HCT116 (cell line): ENCODE results near the gene FAM53A. TPM values are rescaled to one million over a fixed set of nuclear protein-coding genes. Genes with fewer than 3 reads are reported as not detected.

Experiments used
- ATAC-seq: fragments of 200-7000 bp; cut with Tn5 transposase; 2 replicates; pipeline ENCODE4 v1.9.1; 2020; ENCODE audit warnings: mild to moderate bottlenecking, moderate library complexity
- BruUV-seq: library from RNA; stranded (reverse); fragments of 400-500 nt; replicated peaks from 2 replicates; lab custom pipeline; 2021; lab: Mats Ljungman, UMichigan
- CTCF ChIA-PET: fragments of 300-600 bp; sonication (Branson Sonifier 250); formaldehyde crosslinking; loops from one replicate; lab custom pipeline; 2021; ENCODE audit warnings: antibody characterized with exemption; lab: Charles Lee
- POLR2A ChIA-PET: fragments of 300-600, 350-600 bp; sonication (Branson Sonifier 250); formaldehyde crosslinking; loops from one replicate; lab custom pipeline; 2021; ENCODE audit warnings: antibody characterized with exemption; lab: Charles Lee
- RAD21 ChIA-PET, 2 experiments: fragments of 300-600 bp; sonication (Branson Sonifier 250); formaldehyde crosslinking; loops; one replicate each; lab custom pipeline; 2023; ENCODE audit warnings: low total read pairs in 2 of 2; ENCODE audit not compliant: uncharacterized antibody in 2 of 2, unreplicated experiment in 2 of 2, low non-redundant PET in 1 of 2; lab: Charles Lee
- DNase-seq: peaks from one replicate; pipeline ENCODE4 v3.0.0-alpha.2; 2010; ENCODE audit warnings: low read depth, low spot score
- H2AFZ ChIP-seq: fragments of 200-600 bp; shearing (Covaris generic), sonication (generic); 2 replicates; pipeline ENCODE4 v1.6.1; 2017; ENCODE audit warnings: low read depth, mixed run types, mixed read lengths, antibody characterized with exemption, low read length; ENCODE audit not compliant: poor library complexity, severe bottlenecking
- H3K27ac ChIP-seq: 2 replicates; pipeline ENCODE4 v1.5.1; 2012; ENCODE audit warnings: low read depth, low read length
- H3K27me3 ChIP-seq: fragments of 200-600 bp; sonication (generic); 2 replicates; pipeline ENCODE4 v1.6.1; 2016; ENCODE audit warnings: mixed run types, low read length, mixed read lengths; ENCODE audit not compliant: insufficient read depth
- H3K36me3 ChIP-seq, 2 experiments: fragments of 200-500 bp in 1 of 2; fragments of 200-600 bp in 1 of 2; sonication (Bioruptor generic) in 1 of 2; sonication (generic) in 1 of 2; 2 replicates each; pipeline versions ENCODE4 v1.5.1 to v1.6.1; 2014 to 2016; ENCODE audit warnings: low read length in 2 of 2, inconsistent platforms in 1 of 2, mixed read lengths in 1 of 2, mixed run types in 1 of 2; ENCODE audit not compliant: insufficient read depth in 2 of 2, control insufficient read depth in 1 of 2
- H3K4me1 ChIP-seq, 2 experiments: fragments of 200-600 bp in 1 of 2; sonication (generic) in 1 of 2; 2 replicates each; pipeline versions ENCODE4 v1.5.1 to v1.6.1; 2012 to 2017; ENCODE audit warnings: low read length in 2 of 2, inconsistent platforms in 1 of 2, mild to moderate bottlenecking in 1 of 2, mixed read lengths in 1 of 2, mixed run types in 1 of 2, moderate library complexity in 1 of 2; ENCODE audit not compliant: insufficient read depth in 2 of 2, control insufficient read depth in 1 of 2
- H3K4me2 ChIP-seq: fragments of 200-600 bp; sonication (generic); 2 replicates; pipeline ENCODE4 v1.6.1; 2017; ENCODE audit warnings: mixed run types, low read length, mixed read lengths
- H3K4me3 ChIP-seq, 2 experiments: fragments of 200-600 bp in 1 of 2; sonication (generic) in 1 of 2; replicated peaks in 1 of 2; 2 replicates each; pipeline ENCODE4 v1.5.1; 2011 to 2016; ENCODE audit warnings: low read length in 2 of 2, control low read depth in 1 of 2, low read depth in 1 of 2, mild to moderate bottlenecking in 1 of 2, mixed read lengths in 1 of 2, mixed run types in 1 of 2
- H3K79me2 ChIP-seq: fragments of 200-600 bp; sonication (generic); 2 replicates; pipeline ENCODE4 v1.6.1; 2017; ENCODE audit warnings: mild to moderate bottlenecking, mixed run types, low read length, moderate library complexity, mixed read lengths; ENCODE audit not compliant: insufficient read depth
- H3K9ac ChIP-seq: fragments of 200-600 bp; sonication (generic); 2 replicates; pipeline ENCODE4 v1.6.1; 2016; ENCODE audit warnings: low read length, mixed read lengths
- H3K9me2 ChIP-seq: fragments of 200-600 bp; sonication (generic), shearing (Covaris generic); 2 replicates; pipeline ENCODE4 v1.6.1; 2017; ENCODE audit warnings: mixed run types, mild to moderate bottlenecking, moderate library complexity; ENCODE audit not compliant: insufficient read depth
- H3K9me3 ChIP-seq, 2 experiments: fragments of 200-500 bp in 1 of 2; fragments of 200-600 bp in 1 of 2; sonication (Bioruptor generic) in 1 of 2; sonication (generic) in 1 of 2; 2 replicates each; pipeline ENCODE4 v1.6.1; 2014 to 2017; ENCODE audit warnings: low read length in 2 of 2, mixed read lengths in 2 of 2, inconsistent platforms in 1 of 2, low read depth in 1 of 2, mild to moderate bottlenecking in 1 of 2, mixed run types in 1 of 2, moderate library complexity in 1 of 2; ENCODE audit not compliant: control insufficient read depth in 1 of 2, insufficient read depth in 1 of 2
- H4K20me1 ChIP-seq: fragments of 200-600 bp; sonication (generic), shearing (Covaris generic); 2 replicates; pipeline ENCODE4 v1.6.1; 2017; ENCODE audit warnings: mixed run types, mild to moderate bottlenecking, moderate library complexity; ENCODE audit not compliant: insufficient read depth
- CEBPB ChIP-seq: IDR thresholded peaks from 2 replicates; pipeline ENCODE4 v1.6.1; 2012; ENCODE audit warnings: low read depth
- EZH2 ChIP-seq: fragments of 200-600 bp; sonication (generic); IDR thresholded peaks from 2 replicates; pipeline ENCODE4 v1.6.1; 2017; ENCODE audit warnings: antibody characterized with exemption, mixed run types
- FOSL1 ChIP-seq: IDR thresholded peaks from 2 replicates; pipeline ENCODE4 v1.6.1; 2012; ENCODE audit warnings: low read depth
- JUND ChIP-seq: IDR thresholded peaks from 2 replicates; pipeline ENCODE4 v1.6.1; 2012
- POLR2A ChIP-seq: IDR thresholded peaks from 2 replicates; pipeline ENCODE4 v1.7.0; 2011; ENCODE audit warnings: borderline replicate concordance; ENCODE audit not compliant: insufficient read depth, insufficient read length; ENCODE audit errors: extremely low read depth
- POLR2AphosphoS5 ChIP-seq: IDR thresholded peaks from 2 replicates; pipeline ENCODE4 v1.6.1; 2011; ENCODE audit warnings: mild to moderate bottlenecking, low read depth, low read length, moderate library complexity
- RAD21 ChIP-seq: IDR thresholded peaks from 2 replicates; pipeline ENCODE4 v1.6.1; 2012; ENCODE audit warnings: low read depth, mild to moderate bottlenecking
- SRF ChIP-seq: IDR thresholded peaks from 2 replicates; pipeline ENCODE4 v1.6.1; 2012; ENCODE audit warnings: low read depth
- YY1 ChIP-seq: IDR thresholded peaks from 2 replicates; pipeline ENCODE4 v1.6.1; 2011; ENCODE audit warnings: low read length, low read depth, moderate library complexity, mild to moderate bottlenecking; ENCODE audit not compliant: insufficient replicate concordance; ENCODE audit errors: extremely low read depth
- ZNF274 ChIP-seq: fragments of 200-500 bp; sonication (Bioruptor generic); IDR thresholded peaks from 2 replicates; pipeline ENCODE4 v1.6.1; 2014; ENCODE audit warnings: mild to moderate bottlenecking, low read depth, low read length, inconsistent platforms
- intact Hi-C: fragments of 100-400 bp; cut with micrococcal nuclease; formaldehyde crosslinking; loops from 2 replicates; pipeline ENCODE4 v1.10.0; 2022
- total RNA-seq: library from RNA; stranded (reverse); gene quantifications from one replicate; pipeline ENCODE4 v1.2.1, GENCODE V29; 2021; ENCODE audit not compliant: unreplicated experiment
- TF ChIP-seq, protein P1 (sequence below): IDR thresholded peaks from 2 replicates; pipeline ENCODE4 v1.6.1; 2012; ENCODE audit warnings: low read depth
- TF ChIP-seq, protein P2 (sequence below): IDR thresholded peaks from 2 replicates; pipeline ENCODE4 v1.6.1; 2011; ENCODE audit warnings: mild to moderate bottlenecking, low read length, moderate library complexity; ENCODE audit not compliant: insufficient replicate concordance; ENCODE audit errors: extremely low read depth
- TF ChIP-seq, protein P3 (sequence below): IDR thresholded peaks from 2 replicates; pipeline ENCODE4 v1.6.1; 2012

FAM53A gene
- total RNA-seq, 1 experiment from 2014 or later: 1.1 TPM

GRCh38 chr4:1717129-1718094, 33.3 kb upstream of the FAM53A start (continued):
- no peak for TF ChIP-seq EZH2

DNA sequence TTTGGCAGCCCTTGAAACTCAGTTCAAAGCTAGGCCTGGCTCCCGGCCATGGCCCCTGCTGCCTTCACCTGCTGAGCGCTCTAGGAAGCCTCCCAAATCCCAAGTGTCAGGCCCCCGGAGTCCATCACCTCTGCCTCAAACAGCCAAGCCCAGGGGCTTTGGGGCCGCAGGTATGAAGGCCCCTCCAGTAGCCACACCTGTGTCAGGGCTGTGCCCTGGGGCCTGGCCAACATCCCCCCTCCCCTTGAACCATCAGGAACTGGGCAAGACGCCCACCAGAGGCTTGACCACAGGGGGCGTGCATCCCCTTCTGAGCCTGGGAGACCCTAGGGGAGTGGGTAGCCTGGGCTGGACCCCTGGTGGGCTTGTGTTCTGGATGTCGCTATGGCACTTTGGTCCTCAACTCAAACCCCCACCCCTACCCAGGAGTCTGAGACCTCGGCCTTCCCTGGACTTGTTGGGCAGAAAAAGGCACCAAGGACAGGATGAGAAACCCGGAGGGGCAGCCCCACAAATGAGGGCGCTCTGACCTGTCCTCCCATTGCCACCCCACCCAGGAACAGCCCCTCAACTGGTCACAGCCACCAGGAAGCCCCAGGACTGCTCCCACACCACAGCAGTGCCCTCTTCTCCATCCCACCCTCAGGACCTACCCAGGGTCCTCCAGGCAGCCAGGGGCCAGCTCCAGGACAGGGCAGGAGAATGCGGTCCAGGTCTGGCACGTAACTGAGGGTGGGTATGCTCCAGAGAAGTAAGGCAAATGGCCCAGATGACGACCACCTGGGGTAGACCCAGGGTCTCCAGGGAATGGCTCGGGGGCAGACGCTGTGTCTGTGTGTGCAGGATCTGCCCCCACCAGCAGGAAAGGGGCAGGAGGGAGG, 32.2 kb upstream of the FAM53A start:
- Histone ChIP-seq H3K27me3 (no peaks in the 10 kb centered on the region), H3K27ac (peak overlapping the region; percentile 14; the same call in 1 of the 2 replicates), H3K4me3 (no peak overlapping the region), H3K4me1 (peaks cover 5 to 28% of the 10 kb centered on the region in 2 experiments; a peak in 3 of 4 replicates), H4K20me1 (peaks cover 7% of the 10 kb centered on the region; the same call in 1 of the 2 replicates), H3K36me3 (no peaks in the 10 kb centered on the region; a peak in 1 of 4 replicates), H3K79me2 (peaks cover 78% of the 10 kb centered on the region), H3K9me2 (no peaks in the 10 kb centered on the region), H3K4me2 (no peak overlapping the region), H2AFZ (no peak overlapping the region), H3K9ac (no peak overlapping the region), H3K9me3 (no peaks in the 10 kb centered on the region)
- BruUV-seq: no TSS peak
- TF ChIP-seq FOSL1 (no peak), POLR2AphosphoS5 (no peak), RAD21 (no peak), YY1 (no peak), JUND (no peak), ZNF274 (no peak), SRF (no peak), POLR2A (no peak), CEBPB (no peak)
- TF ChIP-seq, protein P1, sequence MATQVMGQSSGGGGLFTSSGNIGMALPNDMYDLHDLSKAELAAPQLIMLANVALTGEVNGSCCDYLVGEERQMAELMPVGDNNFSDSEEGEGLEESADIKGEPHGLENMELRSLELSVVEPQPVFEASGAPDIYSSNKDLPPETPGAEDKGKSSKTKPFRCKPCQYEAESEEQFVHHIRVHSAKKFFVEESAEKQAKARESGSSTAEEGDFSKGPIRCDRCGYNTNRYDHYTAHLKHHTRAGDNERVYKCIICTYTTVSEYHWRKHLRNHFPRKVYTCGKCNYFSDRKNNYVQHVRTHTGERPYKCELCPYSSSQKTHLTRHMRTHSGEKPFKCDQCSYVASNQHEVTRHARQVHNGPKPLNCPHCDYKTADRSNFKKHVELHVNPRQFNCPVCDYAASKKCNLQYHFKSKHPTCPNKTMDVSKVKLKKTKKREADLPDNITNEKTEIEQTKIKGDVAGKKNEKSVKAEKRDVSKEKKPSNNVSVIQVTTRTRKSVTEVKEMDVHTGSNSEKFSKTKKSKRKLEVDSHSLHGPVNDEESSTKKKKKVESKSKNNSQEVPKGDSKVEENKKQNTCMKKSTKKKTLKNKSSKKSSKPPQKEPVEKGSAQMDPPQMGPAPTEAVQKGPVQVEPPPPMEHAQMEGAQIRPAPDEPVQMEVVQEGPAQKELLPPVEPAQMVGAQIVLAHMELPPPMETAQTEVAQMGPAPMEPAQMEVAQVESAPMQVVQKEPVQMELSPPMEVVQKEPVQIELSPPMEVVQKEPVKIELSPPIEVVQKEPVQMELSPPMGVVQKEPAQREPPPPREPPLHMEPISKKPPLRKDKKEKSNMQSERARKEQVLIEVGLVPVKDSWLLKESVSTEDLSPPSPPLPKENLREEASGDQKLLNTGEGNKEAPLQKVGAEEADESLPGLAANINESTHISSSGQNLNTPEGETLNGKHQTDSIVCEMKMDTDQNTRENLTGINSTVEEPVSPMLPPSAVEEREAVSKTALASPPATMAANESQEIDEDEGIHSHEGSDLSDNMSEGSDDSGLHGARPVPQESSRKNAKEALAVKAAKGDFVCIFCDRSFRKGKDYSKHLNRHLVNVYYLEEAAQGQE: no peak
- TF ChIP-seq, protein P2, sequence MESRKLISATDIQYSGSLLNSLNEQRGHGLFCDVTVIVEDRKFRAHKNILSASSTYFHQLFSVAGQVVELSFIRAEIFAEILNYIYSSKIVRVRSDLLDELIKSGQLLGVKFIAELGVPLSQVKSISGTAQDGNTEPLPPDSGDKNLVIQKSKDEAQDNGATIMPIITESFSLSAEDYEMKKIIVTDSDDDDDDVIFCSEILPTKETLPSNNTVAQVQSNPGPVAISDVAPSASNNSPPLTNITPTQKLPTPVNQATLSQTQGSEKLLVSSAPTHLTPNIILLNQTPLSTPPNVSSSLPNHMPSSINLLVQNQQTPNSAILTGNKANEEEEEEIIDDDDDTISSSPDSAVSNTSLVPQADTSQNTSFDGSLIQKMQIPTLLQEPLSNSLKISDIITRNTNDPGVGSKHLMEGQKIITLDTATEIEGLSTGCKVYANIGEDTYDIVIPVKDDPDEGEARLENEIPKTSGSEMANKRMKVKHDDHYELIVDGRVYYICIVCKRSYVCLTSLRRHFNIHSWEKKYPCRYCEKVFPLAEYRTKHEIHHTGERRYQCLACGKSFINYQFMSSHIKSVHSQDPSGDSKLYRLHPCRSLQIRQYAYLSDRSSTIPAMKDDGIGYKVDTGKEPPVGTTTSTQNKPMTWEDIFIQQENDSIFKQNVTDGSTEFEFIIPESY: no peak
- TF ChIP-seq, protein P3, sequence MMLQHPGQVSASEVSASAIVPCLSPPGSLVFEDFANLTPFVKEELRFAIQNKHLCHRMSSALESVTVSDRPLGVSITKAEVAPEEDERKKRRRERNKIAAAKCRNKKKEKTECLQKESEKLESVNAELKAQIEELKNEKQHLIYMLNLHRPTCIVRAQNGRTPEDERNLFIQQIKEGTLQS: no peak
- ChIA-PET RAD21 (no interaction called here), CTCF (no interaction called here), POLR2A (no interaction called here)
- ATAC-seq (no peak), DNase-seq (no peak)
- intact Hi-C loops: no loop called here
